SU-DHL-6 (cell line): Measurements from ENCODE around the gene PDCD4.

Experiments used
- H2AFZ ChIP-seq: fragments of 200-600 bp; sonication (generic); 2 replicates; pipeline ENCODE4 v1.6.1; 2014; ENCODE audit warnings: low read depth, mild to moderate bottlenecking, moderate library complexity, mixed read lengths, antibody characterized with exemption, low read length; ENCODE audit not compliant: severe bottlenecking
- H3F3A ChIP-seq: fragments of 200-600 bp; shearing (Covaris generic); 2 replicates; pipeline ENCODE4 v1.6.0; 2016; ENCODE audit warnings: antibody characterized with exemption, mild to moderate bottlenecking; ENCODE audit not compliant: insufficient read depth
- H3K27ac ChIP-seq: fragments of 200-600 bp; sonication (generic); 2 replicates; pipeline ENCODE4 v1.5.1; 2016; ENCODE audit warnings: low read depth, mild to moderate bottlenecking, low read length, moderate library complexity, mixed read lengths
- H3K27me3 ChIP-seq: fragments of 200-600 bp; sonication (generic), shearing (Covaris generic); 2 replicates; pipeline ENCODE4 v1.6.0; 2014; ENCODE audit warnings: mild to moderate bottlenecking, low read length
- H3K36me3 ChIP-seq: fragments of 200-600 bp; sonication (generic); 2 replicates; pipeline ENCODE4 v1.6.1; 2014; ENCODE audit warnings: mild to moderate bottlenecking, low read length, mixed read lengths
- H3K4me2 ChIP-seq: fragments of 300-600, 200-600 bp; shearing (Covaris generic), sonication (generic); 2 replicates; pipeline ENCODE4 v1.6.0; 2014; ENCODE audit warnings: low read length, low read depth, mild to moderate bottlenecking; ENCODE audit not compliant: poor library complexity, severe bottlenecking
- H3K4me3 ChIP-seq: fragments of 200-600 bp; sonication (generic); 2 replicates; pipeline ENCODE4 v1.5.1; 2014; ENCODE audit warnings: antibody characterized with exemption, low read length, mild to moderate bottlenecking, mixed read lengths; ENCODE audit not compliant: insufficient read depth, poor library complexity, severe bottlenecking
- H3K79me2 ChIP-seq: fragments of 200-600 bp; sonication (generic); 2 replicates; pipeline ENCODE4 v1.6.1; 2014; ENCODE audit warnings: mild to moderate bottlenecking, low read length, moderate library complexity; ENCODE audit not compliant: insufficient read depth
- H3K9ac ChIP-seq: fragments of 200-600 bp; sonication (generic); 2 replicates; pipeline ENCODE4 v1.7.0; 2014; ENCODE audit warnings: mild to moderate bottlenecking, low read length
- H3K9me2 ChIP-seq: fragments of 200-600 bp; sonication (generic); replicated peaks from 2 replicates; pipeline ENCODE4 v1.6.1; 2014; ENCODE audit warnings: low read length; ENCODE audit not compliant: insufficient read depth
- H3K9me3 ChIP-seq: fragments of 200-600 bp; sonication (generic); 2 replicates; pipeline ENCODE4 v1.6.1; 2014; ENCODE audit warnings: low read length, mixed read lengths; ENCODE audit not compliant: insufficient read depth
- H4K20me1 ChIP-seq: fragments of 200-600 bp; sonication (generic); 2 replicates; pipeline ENCODE4 v1.6.1; 2014; ENCODE audit warnings: low read depth, mild to moderate bottlenecking, antibody characterized with exemption, low read length, moderate library complexity, mixed read lengths
- EZH2phosphoT487 ChIP-seq: fragments of 200-600 bp; sonication (generic), shearing (Covaris generic); conservative IDR thresholded peaks from 2 replicates; pipeline ENCODE4 v1.6.1; 2018; ENCODE audit warnings: mild to moderate bottlenecking, antibody characterized with exemption, low read length, moderate library complexity, mixed read lengths
- TF ChIP-seq, protein P1 (sequence below): fragments of 200-600 bp; sonication (generic); IDR thresholded peaks from one replicate; pipeline ENCODE4 v1.5.1; 2017; ENCODE audit warnings: antibody characterized with exemption, mild to moderate bottlenecking, low read length, moderate library complexity; ENCODE audit not compliant: insufficient read depth, poor library complexity, severe bottlenecking

PDCD4 gene

DNA sequence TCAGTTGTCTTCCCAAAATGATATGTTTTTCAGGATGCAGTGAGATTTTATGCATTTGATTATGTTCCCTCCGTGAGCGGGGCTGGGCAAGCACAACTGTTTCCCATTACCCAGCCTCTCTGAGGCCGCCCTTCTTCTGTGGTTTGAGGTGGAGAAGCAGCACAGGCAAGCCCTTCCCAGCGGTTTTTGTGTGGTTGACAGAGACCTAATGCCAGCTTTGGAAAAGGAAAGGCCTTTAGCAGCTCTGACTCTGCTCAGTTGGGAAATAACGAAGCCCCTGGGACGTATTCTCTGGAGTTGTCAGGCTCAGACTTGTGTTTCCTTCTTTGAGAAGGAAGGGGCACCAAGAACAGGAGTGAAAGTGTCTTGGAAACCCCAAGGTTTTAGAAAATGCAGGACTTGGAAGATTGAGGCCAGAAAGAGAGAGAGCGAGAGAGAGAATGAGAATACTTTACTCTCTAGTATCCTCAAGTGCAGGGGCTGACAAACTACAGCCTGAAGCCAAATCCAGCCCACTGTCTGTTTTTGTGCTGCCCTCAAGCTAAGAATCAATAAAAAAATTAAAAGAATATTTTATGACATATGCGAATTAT, 20.6 kb upstream of the PDCD4 start:
- H3K27me3 ChIP-seq, result no peaks in the 10 kb centered on the region
- H2AFZ ChIP-seq, result no peak overlapping the region
- H3K4me3 ChIP-seq, result no peak overlapping the region
- H3K9me2 ChIP-seq, result no peaks in the 10 kb centered on the region
- 0 out of 2 replicates have a peak, but pooled peaks cover 5% of the 10 kb centered on the region for H3F3A ChIP-seq
- no peak overlapping the region for H3K27ac ChIP-seq
- TF ChIP-seq, protein P1, sequence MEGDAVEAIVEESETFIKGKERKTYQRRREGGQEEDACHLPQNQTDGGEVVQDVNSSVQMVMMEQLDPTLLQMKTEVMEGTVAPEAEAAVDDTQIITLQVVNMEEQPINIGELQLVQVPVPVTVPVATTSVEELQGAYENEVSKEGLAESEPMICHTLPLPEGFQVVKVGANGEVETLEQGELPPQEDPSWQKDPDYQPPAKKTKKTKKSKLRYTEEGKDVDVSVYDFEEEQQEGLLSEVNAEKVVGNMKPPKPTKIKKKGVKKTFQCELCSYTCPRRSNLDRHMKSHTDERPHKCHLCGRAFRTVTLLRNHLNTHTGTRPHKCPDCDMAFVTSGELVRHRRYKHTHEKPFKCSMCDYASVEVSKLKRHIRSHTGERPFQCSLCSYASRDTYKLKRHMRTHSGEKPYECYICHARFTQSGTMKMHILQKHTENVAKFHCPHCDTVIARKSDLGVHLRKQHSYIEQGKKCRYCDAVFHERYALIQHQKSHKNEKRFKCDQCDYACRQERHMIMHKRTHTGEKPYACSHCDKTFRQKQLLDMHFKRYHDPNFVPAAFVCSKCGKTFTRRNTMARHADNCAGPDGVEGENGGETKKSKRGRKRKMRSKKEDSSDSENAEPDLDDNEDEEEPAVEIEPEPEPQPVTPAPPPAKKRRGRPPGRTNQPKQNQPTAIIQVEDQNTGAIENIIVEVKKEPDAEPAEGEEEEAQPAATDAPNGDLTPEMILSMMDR, result no peak
- no peak for TF ChIP-seq EZH2phosphoT487
- no peak overlapping the region for H3K4me2 ChIP-seq
- no peak overlapping the region for H3K9ac ChIP-seq
- H3K36me3 ChIP-seq, result no peaks in the 10 kb centered on the region
- no peaks in the 10 kb centered on the region for H3K79me2 ChIP-seq
- no peaks in the 10 kb centered on the region for H4K20me1 ChIP-seq
- no peaks in the 10 kb centered on the region for H3K9me3 ChIP-seq

DNA sequence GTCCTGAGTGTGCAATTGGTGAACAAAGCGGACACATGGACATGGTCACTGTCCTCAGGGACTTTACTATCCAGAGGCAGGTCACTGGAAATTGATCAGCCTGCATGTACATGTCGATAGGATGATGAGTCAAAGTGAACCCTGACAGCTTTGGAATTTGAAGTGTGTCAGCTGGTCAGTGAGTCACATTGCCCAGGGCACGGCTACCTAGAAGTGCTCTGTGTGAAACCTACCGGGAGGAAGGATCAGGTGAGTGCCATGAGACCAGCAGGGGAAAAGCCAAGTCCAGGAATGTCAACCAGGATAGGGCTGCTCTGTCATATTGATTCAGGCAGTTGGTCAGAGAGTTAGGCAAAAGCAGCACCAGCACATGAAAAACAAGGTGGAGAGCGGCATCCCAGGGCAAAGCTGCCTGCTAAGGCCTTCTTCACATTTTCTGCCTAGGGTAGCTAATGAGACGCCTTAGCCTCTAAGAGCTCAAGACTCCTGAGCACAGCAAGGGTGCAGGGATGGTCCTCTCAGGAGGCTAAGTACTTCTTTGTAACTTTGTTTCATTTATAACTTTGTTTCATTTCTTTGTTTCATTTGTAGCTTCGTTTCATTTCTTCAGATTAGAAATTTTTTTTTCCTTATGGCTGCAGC, 19.4 kb upstream of the PDCD4 start:
- Histone ChIP-seq H3K9ac (no peak overlapping the region), H2AFZ (no peak overlapping the region), H3F3A (0 out of 2 replicates have a peak, but pooled peaks cover 5% of the 10 kb centered on the region), H3K4me3 (no peak overlapping the region), H3K79me2 (no peaks in the 10 kb centered on the region), H3K4me2 (no peak overlapping the region), H4K20me1 (no peaks in the 10 kb centered on the region), H3K9me3 (no peaks in the 10 kb centered on the region), H3K36me3 (no peaks in the 10 kb centered on the region), H3K27ac (no peak overlapping the region), H3K27me3 (no peaks in the 10 kb centered on the region), H3K9me2 (no peaks in the 10 kb centered on the region)
- TF ChIP-seq, protein P1, result no peak
- no peak for TF ChIP-seq EZH2phosphoT487

DNA sequence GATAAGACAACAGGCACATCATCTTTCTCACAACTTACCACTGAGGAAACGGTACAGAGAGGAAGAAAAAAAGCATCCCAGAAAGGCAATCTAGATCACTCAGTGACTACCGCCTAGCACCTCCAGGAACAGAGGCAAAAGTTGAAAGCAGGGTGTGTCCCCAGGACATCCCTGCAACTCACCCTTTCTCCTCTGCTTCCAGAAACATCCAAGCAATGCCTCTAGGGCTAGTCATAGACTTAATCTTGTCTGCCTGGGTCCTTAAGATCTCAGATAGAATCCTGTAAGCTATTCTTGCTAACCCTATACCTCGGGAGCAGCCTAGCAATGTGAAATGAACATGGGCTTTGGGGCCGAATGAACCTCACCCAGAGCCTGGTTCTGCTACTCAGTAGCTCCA, 18.8 kb upstream of the PDCD4 start:
- Histone ChIP-seq H2AFZ (no peak overlapping the region), H3K27ac (no peak overlapping the region), H3K9me2 (no peaks in the 10 kb centered on the region), H3K4me3 (no peak overlapping the region), H3K4me2 (no peak overlapping the region), H3K79me2 (no peaks in the 10 kb centered on the region), H3F3A (peaks cover 7% of the 10 kb centered on the region; the same call in 1 of the 2 replicates), H3K36me3 (no peaks in the 10 kb centered on the region), H3K9me3 (no peaks in the 10 kb centered on the region), H3K27me3 (no peaks in the 10 kb centered on the region), H4K20me1 (no peaks in the 10 kb centered on the region), H3K9ac (no peak overlapping the region)
- TF ChIP-seq EZH2phosphoT487, result no peak

DNA sequence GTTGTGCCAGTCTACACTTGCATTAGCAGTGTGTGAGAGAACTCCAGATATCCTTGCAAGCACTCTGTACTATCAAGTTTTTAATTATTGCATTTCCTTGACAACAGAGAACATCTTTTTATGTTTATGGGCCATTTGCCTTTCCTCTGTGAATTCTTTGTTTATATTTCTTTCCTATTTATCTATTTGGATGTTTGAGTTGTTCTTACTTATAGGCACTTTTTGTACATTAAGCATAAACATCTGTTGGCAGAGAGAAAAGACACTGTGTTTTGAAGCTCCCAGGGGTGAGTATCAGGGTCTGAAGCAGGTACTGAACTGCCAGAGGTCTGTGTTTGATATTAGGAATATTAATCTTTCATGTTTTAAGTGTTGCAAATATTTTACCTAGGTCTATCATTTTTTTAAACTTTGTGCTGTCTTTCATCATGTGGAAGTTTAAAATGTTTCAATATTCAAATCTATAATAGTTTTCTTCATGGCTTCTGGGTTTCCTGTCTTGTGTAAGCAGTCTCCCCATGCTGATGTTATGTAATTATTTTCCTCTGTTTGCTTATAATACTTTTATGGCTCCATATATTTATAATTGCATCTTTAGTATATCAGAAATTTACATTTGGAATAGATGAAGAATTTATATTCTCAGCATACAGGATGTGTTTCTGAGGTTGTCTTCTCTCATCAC, 17.7 kb upstream of the PDCD4 start:
- Histone ChIP-seq H3K36me3 (no peaks in the 10 kb centered on the region), H3K79me2 (no peaks in the 10 kb centered on the region), H3K27me3 (no peaks in the 10 kb centered on the region), H2AFZ (no peak overlapping the region), H4K20me1 (no peaks in the 10 kb centered on the region), H3K27ac (no peak overlapping the region), H3K9me2 (no peaks in the 10 kb centered on the region), H3F3A (peaks cover 6% of the 10 kb centered on the region; the same call in 1 of the 2 replicates), H3K9ac (no peak overlapping the region), H3K4me3 (no peak overlapping the region), H3K4me2 (no peak overlapping the region), H3K9me3 (no peaks in the 10 kb centered on the region)
- TF ChIP-seq, protein P1, result no peak
- TF ChIP-seq EZH2phosphoT487, result no peak
